NCI-H1417 (cell line): ENCODE measurements around the gene NKAPD1.
"Not testable (repeated sequence)": the region's sequence is repeated elsewhere in the genome, so short reads cannot be mapped to it uniquely, and the experiment has no call there.

Source experiments
- DNase-seq, 3 experiments: peaks; one replicate each; lab custom pipeline; 2025; lab: John Stamatoyannopoulos, UW

NKAPD1 gene, protein sequence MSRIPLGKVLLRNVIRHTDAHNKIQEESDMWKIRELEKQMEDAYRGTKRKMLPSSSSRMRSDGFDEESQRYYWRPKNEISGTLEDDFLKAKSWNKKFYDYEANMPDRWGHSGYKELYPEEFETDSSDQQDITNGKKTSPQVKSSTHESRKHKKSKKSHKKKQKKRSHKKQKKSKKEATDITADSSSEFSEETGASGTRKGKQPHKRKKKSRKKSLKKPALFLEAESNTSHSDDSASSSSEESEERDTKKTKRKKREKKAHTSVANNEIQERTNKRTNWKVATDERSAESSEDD

DNA sequence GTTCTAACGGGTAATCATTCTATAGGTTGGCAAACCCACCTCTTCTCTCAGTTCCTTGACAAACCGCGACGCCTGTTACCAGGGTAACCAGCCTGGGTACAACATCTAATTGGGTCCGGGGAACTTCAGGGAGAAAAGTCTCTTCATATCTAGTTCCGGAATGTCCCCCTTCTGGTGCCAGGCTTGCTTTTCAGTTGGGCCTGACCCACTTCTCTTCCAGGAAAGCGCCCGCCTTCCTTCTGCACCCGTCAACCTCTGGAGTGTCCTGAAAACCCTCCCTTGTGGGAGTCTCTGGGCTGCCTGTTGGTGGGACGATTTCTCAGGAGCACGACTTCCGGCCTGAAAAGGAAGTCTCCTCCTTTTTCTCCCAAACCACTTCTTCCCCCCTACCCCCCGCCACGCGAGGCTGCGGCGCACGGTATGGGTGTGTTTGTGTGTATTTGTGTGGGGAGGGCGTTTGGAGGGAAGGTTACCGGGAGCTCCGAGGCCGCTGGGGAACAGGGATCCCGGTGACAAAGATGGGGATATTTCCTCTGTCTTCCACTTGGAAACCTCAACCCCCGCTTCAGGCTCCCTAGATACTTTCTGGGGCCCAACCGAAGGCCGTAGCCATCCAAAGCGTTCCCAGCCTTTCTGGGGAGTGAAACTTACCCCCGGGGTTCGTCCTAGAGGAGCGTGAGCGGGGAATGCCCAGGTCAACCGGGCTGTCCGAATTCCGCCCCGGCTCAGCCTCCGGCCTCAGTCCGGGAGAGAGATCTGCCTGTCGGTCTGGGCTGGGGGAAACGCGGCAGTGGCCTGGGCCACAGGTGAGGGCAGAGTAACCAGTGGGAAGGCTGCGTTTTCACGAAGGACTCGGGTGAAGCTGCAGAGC, at the start of gene NKAPD1, which contains the start of gene PIH1D2:
TSS of gene NKAPD1 (plus strand) at position 359 of the 871 bp plus-strand sequence. CDS start 1,276 bp downstream, outside the sequence.
TSS of gene PIH1D2 (minus strand) at position 77 of the 871 bp plus-strand sequence. CDS start 843 bp downstream, outside the sequence.
- DNase-seq = peak; percentile 91 to 98 (median 98)

DNA sequence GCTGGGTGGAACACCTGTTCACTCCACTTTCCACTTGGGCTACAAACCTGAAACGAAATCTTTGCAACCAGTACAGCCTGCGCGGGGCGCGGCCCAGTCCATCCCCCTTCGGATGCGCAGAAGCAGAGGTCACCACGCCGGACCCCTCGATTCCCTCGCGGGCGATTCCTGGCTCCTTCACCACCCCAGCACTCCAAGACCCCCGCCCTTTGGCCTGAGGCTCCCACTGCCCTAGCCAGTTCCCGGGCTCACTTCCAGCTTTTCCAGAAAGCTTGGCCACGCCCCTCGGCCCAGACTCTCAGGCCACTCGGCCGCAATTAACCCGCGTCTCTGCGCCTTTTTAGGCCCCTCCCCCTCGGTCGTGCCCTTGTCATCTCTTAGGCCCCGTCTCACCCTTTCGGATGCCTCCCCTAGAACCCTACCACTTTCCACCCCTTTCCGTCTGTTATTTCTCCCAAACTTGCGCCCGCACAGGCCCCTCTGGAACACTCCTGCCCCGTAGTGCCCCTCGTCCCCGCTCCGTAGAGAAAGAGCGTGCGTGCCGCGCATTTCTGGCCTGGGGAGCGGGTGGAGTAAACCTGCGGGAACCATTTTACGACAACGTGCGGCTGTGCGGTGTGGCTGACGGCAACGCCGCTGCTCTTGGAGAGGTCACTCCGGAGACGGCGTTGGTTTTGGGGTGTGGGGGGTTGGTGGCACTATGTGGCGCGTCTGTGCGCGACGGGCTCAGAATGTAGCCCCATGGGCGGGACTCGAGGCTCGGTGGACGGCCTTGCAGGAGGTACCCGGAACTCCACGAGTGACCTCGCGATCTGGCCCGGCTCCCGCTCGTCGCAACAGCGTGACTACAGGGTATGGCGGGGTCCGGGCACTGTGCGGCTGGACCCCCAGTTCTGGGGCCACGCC, 49.1 kb upstream of the NKAPD1 start, which contains the start of gene DLAT:
TSS of gene DLAT (plus strand) at position 636 of the 906 bp plus-strand sequence. CDS start at position 701, 65 bp downstream.
- peak; percentile 93 to 99 (median 99) for DNase-seq

DNA sequence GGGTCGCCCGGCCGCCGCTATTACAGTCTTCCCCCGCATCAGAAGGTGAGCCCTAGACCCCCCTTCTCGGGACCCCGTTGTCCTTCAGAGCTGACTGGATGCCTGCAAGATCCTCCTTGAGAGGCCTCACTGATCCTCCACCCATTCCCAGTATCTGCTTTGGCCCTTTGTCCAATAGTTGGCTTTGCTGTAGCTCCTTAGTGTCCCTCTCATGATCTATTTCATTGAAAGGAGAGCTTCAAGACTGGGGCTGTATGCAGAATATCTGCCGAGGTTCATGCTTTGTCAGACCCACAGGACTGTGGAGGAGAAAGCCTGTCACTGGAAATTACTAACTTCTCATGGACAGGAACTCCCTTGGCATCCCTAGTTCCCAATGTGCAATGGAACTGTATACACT, 48.4 kb upstream of the NKAPD1 start:
- peak in 1 of 3 experiments; percentile 73 for DNase-seq

DNA sequence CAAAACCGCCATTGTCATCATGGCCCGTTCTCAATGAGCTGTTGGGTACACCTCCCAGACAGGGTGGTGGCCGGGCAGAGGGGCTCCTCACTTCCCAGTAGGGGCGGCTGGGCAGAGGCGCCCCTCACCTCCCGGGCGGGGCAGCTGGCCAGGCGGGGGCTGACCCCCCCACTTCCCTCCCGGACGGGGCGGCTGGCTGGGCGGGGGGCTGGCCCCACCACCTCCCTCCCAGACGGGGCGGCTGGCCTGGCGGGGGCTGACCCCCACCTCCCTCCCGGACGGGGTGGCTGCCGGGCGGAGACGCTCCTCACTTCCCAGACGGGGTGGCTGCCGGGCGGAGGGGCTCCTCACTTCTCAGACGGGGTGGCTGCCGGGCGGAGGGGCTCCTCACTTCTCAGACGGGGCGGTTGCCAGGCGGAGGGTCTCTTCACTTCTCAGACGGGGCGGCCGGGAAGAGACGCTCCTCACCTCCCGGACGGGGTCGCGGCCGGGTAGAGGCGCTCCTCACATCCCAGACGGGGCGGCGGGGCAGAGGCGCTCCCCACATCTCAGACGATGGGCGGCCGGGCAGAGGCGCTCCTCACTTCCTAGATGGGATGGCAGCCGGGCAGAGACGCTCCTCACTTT, 47.2 kb upstream of the NKAPD1 start:
- DNase-seq = not testable (repeated sequence)

DNA sequence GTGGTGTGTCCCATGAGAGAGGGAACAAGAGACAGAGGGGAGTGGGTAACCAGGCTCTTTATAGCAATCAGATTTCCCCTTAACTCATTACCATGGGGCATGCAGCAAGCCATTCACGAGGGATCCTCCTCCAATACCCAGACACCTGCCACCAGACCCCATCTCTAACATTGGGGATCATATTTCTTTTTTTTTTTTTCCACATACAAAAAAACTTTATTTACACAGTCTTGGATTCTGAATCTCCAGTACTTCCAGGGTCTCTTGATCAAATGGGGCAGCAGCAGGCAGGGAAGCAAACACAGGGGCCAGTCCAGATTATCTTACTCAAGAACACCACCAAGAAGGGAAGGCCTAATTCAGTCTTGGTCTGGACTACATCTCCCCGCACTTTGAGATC, 44.6 kb upstream of the NKAPD1 start:
- DNase-seq = no peak

DNA sequence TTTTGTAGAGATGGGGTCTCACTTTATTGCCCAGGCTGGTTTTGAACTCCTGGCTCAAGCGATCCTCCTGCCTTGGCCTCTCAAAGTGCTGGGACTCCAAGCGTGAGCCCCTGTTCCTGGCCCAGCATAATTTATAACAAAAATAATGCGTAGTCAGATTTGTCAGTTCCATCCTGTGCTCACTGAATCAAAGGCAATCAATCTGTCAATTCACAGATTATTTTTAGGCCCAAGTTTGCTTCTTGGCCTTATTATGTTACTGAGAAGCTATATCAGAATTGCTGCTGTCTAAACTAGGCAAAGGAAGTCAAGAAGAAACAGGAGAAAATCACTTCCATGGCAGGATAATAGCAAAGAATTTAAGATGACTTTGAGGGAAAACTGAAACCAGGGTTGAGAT, 40.2 kb upstream of the NKAPD1 start:
- no peak for DNase-seq

DNA sequence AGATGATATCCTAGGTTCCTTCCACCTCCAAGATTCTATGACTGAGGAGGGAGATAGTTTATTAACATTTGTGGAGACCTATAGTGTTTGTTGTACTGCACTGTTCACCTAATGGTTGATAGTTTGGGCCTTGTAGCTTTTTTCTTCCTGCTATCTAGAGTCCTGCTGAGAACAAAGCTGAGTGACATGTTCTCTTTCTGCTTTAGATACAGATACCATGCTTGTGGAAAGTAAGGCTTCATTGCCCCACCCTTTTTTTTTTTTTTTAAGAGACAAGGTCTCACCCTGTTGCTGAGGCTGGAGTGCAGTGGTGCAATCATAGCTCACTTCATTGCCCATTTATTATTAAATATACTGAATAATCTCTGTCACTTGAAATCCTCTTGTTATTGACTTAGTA, 36.6 kb upstream of the NKAPD1 start:
- DNase-seq = no peak

DNA sequence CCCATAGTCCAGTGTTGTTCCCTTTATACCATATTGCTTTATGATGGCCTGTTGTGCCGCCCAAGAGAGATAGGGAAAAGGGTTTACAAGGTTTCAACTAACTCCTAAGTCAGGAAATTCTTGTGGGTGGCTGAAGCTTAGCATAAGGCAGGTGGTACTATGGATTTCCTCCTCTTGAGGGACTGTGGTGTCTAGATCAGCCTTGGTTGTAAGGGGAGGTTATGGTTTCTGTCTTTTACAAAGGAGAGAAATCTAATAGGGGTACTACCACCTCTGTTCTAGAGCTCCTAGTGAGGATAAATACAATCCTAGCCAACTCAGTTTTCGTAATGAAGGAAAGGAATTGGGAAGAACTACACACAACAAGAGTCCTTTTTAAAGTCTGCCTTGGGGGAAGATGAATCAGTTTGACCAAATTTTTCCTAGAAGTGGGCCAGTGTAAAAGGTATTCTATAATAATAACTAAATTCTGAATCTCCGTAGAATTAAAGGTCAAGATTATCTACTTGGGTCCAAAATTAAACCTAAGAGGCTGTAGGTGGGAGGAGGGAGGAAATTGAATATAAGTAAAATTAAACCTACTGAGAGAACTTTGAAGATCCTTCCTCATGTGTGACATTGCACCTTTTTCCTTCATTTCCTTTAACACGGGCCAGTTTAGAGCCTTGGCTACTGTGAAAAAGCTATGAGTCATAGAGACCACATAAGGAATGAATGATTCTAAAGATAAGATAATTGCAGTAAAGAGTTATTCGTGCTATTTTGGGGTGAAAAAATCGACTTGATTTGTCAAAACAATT, 31.7 kb upstream of the NKAPD1 start:
- no peak for DNase-seq

DNA sequence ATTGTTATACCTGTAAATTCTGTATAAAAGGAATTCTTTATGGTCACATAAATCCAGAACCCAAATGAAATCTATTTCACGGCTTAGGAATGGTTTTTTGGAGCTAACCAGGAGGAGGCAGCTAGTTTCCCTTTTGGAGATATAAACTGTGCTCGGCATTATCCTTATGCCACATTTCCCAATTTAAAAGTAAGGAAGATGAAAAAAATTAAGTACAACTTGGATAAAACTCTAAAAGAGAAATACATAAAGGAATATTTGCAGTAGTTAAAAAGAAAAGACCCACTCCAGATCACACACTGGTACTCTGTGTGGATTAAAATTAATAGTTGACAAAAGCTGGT, 31.2 kb upstream of the NKAPD1 start:
- no peak for DNase-seq

DNA sequence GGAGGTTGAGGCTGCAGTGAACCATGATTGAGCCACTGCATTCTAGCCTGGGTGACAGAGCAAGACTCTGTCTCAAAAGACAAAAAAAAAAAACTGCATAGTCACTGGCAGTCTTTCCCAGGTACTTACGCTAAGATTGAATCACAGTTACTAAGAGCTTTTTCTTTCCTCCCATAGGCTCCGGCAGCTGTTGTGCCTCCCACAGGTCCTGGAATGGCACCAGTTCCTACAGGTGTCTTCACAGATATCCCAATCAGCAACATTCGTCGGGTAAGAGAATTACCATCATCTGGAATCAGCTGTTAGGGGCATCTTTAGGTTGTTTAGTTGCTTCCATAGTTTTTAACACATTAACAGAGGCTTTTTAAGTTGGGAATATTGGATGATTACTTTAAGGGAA, 29.1 kb upstream of the NKAPD1 start:
- no peak for DNase-seq

DNA sequence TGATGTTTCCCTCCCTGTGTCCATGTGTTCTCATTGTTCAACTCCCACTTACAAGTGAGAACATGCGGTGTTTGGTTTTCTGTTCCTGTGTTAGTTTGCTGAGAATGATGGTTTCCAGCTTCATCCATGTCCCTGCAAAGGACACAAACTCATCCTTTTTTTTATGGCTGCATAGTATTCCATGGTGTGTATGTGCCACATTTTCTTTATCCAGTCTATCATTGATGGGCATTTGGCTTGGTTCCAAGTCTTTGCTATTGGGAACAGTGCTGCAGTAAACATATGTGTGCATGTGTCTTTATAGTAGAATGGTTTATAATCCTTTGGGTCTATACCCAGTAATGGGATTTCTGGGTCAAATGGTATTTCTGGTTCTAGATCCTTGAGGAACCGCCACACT, 27.5 kb upstream of the NKAPD1 start:
- not testable (repeated sequence) for DNase-seq

DNA sequence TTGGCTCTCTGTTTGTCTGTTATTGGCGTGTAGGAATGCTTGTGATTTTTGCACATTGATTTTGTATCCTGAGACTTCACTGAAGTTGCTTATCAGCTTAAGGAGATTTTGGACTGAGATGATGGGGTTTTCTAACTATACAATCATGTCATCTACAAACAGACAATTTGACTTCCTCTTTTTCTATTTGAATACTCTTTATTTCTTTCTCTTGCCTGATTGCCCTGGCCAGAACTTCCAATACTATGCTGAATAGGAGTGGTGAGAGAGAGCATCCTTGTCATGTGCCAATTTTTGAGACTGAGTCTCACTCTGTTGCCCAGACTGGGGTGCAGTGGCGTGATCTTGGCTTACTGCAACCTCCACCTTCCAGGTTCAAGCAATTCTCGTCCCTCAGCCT, 25.8 kb upstream of the NKAPD1 start:
- not testable (repeated sequence) for DNase-seq

DNA sequence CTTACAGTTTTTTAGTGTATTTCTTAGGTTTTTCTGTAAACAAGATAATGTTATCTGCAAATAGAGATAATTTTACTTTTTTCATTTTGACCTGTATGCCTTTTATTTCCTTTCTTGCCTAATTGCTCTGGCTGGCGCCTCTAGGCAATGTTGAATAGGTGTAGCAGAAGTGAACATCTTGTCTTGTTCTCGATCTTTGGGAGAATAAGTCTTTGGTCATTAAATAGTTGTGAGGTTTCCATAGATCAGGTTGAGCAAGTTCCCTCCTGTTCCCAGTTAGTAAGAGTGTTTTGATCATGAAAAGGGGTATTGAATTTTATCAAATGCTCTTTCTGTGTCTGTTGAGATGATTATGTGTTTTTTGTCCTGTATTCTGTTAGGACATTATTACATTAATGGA, 24.3 kb upstream of the NKAPD1 start:
- DNase-seq = no peak

DNA sequence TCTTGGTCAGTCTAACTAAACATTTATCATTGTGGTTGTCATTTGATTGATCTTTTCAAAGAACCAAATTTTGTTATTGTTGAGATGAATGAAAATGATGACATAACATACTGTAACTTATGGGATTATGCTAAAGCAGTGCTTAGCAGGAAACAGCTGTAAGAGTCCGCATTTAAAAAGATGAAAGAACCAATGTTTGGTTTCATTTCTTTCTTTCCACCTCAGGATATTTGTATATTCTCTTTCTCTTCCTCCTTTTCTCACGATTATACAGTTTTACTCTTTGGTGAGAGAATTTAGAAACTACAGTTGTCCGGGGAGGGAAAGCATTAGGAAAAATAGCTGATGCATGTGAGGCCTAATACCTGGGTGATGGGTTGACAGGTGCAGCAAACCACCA, 23.4 kb upstream of the NKAPD1 start:
- DNase-seq = no peak

DNA sequence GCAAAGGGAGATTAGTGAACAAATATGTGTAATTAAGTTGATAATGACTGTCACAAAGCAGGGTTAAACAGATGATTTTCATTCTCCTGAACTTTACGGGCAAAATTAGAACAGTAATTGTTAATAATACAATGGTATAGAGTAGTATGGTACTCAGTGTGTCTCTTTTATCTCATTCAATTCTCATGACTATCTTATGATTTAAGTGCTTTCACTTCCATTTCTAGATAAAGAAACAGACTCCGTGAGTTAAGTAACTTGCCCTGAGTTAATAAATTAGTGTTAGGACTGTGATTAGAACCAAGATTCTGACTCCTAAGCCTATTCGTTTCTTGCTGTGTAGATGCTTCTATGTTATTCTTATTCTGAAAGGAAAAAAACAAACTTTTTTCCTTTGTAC, 22.3 kb upstream of the NKAPD1 start:
- DNase-seq = no peak

DNA sequence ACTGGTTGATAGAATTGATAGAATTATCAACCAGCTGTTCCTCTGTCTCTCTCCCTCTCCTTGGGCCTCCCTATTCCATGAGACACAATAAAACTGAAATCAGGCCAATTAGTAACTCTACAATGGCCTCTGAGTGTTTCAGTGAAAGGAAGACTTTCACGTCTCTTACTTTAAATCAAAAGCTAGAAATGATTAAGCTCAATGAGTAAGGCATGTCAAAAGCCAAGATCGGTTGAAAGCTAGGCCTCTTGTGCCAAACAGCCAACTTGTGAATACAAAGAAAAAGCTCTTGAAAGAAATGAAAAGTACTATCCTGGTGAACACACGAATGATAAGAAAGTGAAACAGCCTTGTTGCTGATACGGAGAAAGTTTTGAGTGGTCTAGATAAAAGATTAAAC, 16.9 kb upstream of the NKAPD1 start:
- no peak for DNase-seq

DNA sequence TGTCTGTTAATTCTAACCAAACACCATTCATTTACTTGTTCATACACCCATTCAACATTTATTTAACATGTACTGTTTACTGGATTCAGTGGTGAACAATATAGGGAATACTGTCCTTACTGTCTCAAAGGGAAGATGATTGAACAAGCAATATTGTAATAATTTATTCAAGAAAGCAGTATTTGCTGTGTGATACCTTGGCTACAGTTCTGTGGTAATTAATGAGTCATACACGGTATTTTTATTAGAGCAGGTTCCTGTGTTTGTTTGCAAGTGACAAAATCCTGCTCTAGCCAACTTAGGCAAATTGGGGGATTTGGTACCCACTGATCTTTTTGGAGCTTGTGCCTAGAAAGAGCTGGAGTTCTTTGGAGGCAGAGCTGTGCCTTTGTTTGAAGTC, 16.0 kb upstream of the NKAPD1 start:
- no peak for DNase-seq

DNA sequence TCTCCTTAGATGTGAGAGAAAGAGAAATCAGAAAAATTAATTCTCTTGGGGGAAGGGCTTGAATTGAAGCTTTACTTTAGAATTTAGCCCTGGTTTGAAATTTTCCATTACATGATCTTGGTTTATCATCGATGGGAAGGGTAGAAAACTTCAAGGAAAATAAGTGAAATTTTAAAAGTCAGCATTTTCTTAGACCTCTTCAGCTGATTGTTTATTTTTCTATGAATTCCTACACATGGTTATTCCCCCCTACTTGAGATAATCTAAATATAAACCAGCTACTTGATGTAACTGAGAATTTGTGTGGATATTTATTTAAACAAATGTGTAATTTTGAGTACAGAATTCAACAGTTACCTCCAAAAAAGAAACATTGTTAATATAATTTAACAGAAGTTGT, 11.2 kb upstream of the NKAPD1 start:
- DNase-seq = no peak

DNA sequence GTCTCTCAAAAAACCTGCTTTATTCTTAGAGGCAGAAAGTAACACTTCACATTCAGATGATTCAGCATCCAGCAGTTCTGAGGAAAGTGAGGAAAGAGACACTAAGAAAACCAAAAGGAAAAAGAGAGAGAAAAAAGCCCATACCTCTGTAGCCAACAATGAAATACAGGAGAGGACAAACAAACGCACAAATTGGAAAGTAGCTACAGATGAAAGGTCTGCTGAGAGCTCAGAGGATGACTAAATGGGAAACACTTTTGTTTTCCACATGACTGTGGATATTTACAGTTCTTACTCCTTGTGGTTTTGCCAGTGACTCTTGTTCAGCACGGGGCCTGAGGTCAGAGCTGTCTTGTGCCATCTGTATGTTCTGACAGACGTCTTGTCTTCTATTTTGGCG, 8.6 kb downstream of the NKAPD1 start:
- no peak for DNase-seq

DNA sequence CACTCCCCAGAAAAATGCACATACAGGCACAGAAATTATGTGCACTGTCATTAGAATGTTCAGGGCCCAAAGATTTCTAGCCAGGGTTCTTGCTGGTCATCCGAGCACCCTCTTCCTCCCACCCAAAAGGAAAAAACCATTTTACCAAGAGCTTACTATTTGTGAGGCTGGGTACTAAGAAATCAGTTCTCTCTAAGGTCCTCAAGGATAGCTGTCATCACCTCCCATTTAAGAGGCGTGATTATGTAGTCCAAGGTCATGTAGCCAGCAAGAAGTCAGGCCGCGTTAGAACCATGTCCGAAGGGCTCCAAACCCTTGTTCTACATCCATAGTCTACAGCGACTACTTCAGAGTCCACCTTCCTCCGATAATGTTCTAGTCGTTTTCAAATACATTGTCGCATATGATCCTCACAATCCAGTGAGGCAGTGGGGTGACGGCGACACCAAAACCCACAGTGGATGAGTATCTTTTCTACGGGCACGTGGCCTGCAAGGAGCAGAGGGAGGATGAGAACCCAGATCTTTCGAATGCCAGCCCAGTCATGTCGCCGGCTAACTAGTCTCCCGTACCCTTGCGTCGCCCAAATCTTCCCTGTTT, 11.8 kb downstream of the NKAPD1 start:
- DNase-seq = no peak
